C4-2B (cell line): ENCODE results near the gene SRXN1.

Source experiments
- ZFX ChIP-seq: fragments of 450-650 bp; IDR thresholded peaks from 2 replicates; pipeline ENCODE4 v1.6.1; 2017
- TF ChIP-seq, protein P1 (sequence below): fragments of 450-650 bp; conservative IDR thresholded peaks from 2 replicates; pipeline ENCODE4 v1.5.1; 2017; ENCODE audit warnings: mild to moderate bottlenecking

DNA sequence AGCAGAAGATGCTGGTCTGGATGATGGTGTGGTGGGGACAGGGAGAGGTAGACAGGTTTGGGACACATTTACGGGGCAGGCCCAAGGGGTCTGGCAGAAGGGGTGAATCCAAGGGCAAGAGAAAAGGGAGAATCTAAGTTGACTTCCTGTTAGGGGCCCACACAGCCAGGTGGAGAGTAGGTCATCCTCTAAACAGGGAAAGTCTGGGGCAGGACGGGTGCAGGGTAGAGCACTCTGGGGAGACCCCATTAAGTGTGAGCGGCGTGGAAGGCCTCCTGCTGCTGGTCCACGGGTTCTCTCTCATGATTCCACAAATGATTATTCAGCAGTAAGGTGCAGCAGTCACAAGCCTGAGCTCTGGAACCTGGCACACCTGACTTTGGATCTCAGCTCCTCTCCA lies 2.7 kb downstream of the SRXN1 start:
- TF ChIP-seq, protein P1, sequence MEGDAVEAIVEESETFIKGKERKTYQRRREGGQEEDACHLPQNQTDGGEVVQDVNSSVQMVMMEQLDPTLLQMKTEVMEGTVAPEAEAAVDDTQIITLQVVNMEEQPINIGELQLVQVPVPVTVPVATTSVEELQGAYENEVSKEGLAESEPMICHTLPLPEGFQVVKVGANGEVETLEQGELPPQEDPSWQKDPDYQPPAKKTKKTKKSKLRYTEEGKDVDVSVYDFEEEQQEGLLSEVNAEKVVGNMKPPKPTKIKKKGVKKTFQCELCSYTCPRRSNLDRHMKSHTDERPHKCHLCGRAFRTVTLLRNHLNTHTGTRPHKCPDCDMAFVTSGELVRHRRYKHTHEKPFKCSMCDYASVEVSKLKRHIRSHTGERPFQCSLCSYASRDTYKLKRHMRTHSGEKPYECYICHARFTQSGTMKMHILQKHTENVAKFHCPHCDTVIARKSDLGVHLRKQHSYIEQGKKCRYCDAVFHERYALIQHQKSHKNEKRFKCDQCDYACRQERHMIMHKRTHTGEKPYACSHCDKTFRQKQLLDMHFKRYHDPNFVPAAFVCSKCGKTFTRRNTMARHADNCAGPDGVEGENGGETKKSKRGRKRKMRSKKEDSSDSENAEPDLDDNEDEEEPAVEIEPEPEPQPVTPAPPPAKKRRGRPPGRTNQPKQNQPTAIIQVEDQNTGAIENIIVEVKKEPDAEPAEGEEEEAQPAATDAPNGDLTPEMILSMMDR, result no peak
- no peak for TF ChIP-seq ZFX
